Measurements from ENCODE around the gene HEATR3.

HEATR3 gene

GRCh38 chr16:50059111-50059510, 6.7 kb upstream of the HEATR3 start:
- DNase-seq, result no peak

- DNase-seq, result no peak
Observed at GRCh38 chr16:50059669-50060068, 6.1 kb upstream of the HEATR3 start.

DNA sequence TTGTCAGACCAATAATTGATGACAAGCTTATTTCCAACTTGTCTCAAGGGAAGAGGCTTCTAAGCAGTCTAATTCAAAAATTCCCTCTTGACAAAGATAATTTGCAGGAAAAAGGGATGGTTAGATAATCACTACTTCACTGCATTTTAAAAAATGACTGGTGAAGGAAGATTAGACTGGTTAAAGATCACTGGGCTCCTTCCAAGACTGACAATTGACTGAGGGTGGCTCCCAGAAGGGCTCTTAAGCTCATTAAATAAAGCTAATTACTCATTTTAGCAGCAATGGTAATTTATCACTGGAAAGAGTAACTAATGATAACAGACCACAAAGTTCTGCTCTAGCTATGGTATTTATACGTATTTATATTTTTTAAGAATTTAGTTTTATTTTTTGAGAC, 4.4 kb upstream of the HEATR3 start:
- no peak for DNase-seq

DNA sequence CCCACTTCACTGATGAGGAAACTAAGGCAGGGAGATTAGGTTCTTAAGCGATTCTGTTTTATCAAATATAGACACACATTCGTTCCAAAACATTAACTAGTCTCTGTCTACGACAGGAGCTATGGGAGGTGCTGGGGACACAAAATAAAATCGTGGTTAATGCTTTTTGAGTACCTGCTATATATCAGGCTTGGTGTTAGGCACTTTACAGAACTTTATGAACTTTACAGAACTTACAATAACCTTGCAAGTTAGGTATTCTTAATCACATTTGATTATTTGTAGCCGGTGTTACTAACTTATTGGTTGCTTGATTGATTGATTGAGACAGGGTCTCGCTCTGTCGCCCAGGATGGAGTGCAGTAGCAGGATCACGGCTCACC, 538 bp upstream of the HEATR3 start:
- no peak for DNase-seq

GRCh38 chr16:50066482-50067289, 916 bp downstream of the HEATR3 start:
- DNase-seq, result no peak

DNA sequence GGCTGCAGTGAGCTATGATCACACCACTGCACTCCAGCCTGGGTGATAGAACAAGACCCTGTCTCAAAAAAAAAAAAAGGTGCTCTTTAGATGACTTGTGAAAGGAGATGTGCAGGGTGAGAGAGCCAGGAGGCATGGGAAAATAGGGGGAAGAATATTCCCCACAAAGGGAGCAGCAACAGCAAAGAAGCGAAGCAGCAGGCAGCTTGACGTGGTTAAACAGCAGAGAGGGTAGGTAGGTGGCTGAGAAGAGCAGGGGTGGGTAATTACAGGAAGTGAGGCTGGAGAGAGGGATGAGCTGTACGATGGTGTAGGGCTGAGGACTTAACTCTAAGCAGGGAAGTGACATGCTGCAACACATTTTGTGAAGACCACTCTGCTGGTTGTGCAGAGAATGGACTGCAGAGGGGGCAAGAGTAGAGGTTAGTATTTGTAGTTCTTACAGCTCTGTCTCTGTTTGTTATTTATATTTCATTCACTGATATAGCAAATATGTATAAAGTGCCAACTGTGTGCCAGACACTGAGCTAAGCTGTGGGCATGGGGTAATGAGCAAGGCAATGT, 1.6 kb downstream of the HEATR3 start:
- no peak for DNase-seq

- DNase-seq, result no peak
Observed at GRCh38 chr16:50068550-50068949, 2.8 kb downstream of the HEATR3 start.

DNA sequence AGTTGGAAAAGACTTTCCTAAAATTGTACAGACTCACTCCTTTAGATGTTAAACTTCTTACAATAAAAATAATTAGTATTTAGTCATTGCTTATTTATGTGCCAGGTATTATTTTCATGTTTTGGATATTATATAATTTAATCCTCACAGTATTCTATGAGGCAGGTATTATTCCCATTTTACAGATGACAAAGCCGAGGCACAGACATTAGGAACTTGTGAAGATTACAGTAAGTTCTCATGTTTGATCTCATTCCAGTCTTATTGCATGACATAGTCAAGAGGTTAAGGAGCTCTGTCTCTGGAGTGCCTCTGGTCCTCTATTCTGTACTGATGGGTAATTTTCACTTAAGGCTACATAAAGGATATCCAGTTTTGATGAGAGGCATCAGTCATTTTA, 3.3 kb downstream of the HEATR3 start:
- no peak for DNase-seq

DNA sequence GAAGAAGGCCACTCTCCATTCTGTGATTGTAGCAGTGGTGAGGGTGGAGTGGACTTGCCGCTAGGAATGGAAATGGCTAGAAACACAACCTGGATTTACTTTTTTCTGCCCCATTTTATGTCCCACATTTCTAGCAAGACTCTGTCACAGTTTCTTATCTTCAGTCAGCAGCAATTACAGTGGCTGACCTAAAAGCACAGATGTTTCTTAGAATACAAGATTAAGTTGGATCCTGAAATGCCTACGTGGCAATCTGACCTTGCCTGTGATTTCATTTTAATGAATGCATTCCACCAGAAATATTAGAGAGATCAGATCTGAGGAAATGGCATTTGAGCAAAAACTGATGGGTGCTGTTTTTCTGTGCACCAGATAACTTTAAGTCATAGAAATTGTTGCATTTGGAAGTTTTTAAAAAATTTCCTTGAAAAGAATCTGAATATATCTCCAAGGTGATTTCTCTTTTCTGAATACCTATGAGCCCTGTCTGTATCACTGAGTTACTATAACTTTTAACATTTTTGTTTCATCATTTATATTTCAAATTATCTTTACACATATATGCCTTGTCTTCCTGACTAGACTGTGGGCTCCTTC, 5.4 kb downstream of the HEATR3 start:
- no peak for DNase-seq

- DNase-seq, result no peak
Observed at GRCh38 chr16:50072730-50073129, 7.0 kb downstream of the HEATR3 start.

GRCh38 chr16:50079397-50080140, 13.8 kb downstream of the HEATR3 start:
- DNase-seq, result no peak

DNA sequence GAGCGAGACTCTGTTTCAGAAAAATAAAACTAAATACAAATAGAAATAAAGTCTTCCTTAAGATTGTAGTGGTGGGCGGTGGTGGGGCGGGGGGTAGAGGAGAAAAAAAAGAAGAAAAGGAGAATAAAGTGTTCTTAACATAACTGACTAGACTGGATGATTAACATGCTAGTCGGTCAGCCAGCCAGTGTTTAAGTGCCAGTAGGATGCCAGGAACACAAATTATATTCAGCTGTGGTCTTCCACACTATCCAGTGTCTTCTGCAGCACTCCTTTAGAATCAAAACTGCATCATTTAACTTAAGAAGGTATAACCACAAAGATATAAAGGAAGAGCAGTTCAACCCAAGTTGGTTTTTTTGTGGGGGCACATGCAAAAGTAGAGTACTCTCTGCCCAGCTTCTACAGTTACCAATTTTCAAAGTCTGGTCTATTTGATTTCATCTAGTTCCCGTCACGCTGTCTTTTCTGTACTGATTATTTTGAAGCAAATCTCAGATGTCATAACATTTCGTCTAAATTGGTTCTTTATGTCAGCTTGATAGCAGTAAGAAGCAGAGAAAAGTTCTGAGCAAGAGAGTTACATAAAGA, 15.8 kb downstream of the HEATR3 start:
- no peak for DNase-seq

DNA sequence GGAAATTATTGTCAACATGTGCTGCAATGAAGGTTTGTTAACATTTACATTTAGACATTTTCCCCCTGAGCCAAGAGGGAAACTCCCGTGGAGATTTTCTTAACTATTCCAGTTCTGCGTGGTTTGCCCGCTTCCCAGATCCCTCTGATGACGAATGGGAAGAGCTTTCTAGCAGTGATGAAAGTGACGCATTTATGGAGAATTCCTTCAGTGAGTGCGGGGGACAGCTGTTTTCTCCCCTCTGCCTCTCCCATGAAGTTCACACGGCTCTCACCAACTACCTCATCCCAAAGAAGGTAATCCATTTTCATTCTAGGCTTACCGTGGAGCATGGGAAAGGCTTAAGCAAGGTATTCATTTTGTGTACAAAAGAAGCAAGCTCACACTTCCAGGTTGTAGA, 18.2 kb downstream of the HEATR3 start:
- DNase-seq, result no peak

GRCh38 chr16:50086176-50086575, 20.4 kb downstream of the HEATR3 start:
- no peak for DNase-seq

DNA sequence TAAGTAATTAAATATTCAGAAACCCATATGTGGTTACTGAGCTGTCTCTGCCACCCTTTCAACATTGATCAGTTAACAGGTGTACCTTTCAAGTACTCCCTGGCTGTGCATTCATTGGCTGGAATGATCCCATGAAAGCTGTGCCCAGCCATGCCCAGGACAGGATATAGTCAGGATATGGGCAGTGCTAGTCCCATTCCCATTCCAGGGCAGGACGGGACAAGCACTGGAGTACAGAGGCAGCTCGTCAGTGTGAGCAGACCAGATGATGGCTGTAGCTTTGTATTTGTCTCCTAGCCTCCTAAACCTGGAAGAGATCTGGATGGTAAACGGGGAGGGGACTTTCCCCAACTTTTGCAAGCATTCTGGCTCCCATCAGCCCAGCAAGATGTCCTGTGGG, 22.5 kb downstream of the HEATR3 start:
- no peak for DNase-seq

- DNase-seq, result no peak
Observed at GRCh38 chr16:50092891-50093290, 27.1 kb downstream of the HEATR3 start.

DNA sequence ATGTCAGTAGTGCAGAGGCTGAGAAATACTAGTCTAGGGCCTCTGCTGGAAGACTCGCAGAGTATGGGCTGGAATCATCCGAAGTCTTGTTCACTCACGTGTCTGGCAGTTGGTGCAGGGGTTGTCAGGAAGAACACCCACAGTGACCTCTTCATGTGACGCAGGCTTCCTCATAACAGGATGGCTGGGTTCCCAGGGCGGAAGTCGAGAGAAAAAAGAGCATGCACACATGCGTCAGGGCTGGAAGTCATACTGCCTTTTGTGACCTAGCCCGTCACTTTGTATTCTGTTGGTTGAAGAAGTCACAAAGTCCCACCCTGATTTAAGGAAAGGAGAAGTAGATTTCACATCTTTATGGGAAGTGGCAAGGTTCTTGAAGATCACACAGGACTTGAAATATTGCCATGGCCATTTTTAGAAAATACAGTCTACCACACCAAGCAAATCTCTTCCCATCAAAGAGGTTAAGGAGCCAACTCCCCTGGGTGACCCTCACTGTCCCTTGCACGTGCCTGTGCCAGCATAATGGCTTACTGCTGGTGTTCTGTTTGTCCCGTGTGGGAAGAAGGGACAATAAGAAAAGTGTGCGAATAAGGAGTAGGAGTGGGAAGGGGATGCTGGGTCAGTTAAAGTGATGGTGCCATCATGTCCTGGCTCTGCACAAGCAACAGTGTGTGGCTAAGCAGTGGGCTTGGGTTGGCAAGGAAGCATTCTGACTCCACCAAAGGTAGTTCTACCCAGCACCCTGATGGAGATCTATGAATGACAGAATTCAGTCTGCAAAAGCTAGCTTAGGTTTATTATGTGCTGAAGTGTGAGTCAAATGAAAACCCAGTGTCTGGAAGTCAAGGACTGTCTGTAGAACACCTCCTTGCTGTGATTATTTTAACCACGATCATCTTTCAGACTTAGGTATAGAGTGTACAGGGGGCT, 28.1 kb downstream of the HEATR3 start:
- DNase-seq, result no peak

- DNase-seq, result no peak
Observed at GRCh38 chr16:50096791-50097190, 31.0 kb downstream of the HEATR3 start.

DNA sequence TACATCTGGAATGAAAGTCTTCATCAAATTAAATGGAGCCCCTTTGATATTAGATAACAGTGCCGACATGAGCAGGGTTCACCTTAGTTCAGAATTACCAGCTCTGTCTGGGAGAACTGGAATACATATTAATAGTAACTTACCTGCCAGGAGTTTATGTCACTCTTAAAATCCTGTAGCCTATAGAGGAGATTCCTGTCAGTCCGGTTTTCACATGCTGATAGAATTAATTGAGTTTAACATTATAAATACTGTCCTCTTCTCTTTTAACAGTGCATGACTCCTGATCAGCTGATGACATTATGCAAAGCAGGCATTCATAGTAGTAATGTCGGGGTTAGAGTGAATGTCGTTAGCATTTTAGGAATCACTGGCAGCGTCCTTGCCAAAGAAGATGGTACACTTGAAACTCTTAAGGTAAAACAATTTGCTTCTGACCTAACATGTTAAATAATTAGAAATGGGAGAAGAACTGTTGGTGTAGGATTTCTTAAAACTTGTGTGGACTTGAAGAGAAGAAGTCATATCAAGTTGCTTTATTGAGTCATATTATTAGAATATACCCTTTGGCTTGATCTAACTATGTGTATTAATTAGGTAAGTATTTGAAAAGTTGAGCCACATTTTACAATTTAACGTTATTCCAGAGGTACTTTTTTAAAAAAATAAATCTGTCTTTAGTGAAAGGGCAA, 34.3 kb downstream of the HEATR3 start:
- DNase-seq, result no peak

DNA sequence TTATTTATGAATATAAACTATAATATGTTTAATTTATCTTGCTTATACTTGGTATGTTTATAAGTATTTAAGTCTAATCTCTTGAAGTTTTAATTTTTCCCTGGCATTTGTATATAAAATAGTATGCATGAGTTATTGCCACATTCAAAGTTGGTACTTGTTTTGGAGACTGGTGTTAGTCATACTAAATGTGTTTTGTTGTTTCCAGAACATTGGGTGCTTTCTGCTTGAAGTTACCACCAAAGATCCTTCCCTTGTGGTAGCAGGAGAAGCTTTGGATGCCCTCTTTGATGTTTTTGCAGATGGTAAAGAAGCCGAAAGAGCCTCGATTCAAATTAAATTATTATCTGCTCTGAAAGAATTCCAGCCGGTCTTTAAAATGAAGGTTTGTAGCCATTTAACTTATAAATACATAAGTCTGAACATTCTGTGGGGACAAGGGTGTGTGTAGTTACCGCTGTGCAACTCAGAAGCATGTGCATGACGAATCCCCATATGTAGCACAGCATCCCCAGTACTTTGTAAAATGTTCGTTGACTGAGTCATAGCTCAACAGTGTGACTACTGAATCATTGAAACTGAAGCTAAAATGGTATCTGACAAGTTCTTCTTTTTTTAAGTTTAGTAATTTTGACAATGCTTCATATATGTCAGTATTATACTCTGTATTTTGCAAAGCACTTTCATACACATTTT, 36.4 kb downstream of the HEATR3 start:
- DNase-seq, result no peak

- DNase-seq, result no peak
Observed at GRCh38 chr16:50103764-50104163, 38.0 kb downstream of the HEATR3 start.
